GM12872 (cell line): ENCODE results near the gene LCTL.

ENCODE experiments used
- TF ChIP-seq, protein P1 (sequence below): IDR thresholded peaks from 3 replicates; pipeline ENCODE4 v1.5.1; 2011; ENCODE audit warnings: low read depth, mild to moderate bottlenecking, low read length, moderate library complexity; ENCODE audit not compliant: insufficient read depth

LCTL gene

DNA sequence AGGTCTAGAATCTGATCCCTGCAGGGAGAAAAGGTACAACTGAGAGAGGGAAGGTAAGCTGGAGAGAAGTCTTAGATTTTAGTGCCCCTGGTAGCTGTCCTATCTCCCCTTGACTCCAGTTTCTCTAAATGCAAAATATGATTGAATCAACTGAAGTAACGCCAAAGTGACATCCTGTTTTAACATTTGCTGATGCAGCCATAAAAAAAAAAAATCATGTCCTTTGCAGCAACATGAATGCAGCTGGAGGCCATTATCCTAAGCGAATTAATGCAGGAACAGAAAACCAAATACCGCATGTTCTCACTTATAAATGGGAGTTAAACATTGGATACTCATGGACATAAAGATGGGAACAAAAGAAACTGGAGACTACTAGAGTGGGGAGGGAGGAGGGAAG, 42.4 kb upstream of the LCTL start:
- TF ChIP-seq, protein P1, sequence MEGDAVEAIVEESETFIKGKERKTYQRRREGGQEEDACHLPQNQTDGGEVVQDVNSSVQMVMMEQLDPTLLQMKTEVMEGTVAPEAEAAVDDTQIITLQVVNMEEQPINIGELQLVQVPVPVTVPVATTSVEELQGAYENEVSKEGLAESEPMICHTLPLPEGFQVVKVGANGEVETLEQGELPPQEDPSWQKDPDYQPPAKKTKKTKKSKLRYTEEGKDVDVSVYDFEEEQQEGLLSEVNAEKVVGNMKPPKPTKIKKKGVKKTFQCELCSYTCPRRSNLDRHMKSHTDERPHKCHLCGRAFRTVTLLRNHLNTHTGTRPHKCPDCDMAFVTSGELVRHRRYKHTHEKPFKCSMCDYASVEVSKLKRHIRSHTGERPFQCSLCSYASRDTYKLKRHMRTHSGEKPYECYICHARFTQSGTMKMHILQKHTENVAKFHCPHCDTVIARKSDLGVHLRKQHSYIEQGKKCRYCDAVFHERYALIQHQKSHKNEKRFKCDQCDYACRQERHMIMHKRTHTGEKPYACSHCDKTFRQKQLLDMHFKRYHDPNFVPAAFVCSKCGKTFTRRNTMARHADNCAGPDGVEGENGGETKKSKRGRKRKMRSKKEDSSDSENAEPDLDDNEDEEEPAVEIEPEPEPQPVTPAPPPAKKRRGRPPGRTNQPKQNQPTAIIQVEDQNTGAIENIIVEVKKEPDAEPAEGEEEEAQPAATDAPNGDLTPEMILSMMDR: no peak

GRCh38 chr15:66603301-66604179, 37.7 kb upstream of the LCTL start:
- TF ChIP-seq, protein P1: peak; percentile 91

DNA sequence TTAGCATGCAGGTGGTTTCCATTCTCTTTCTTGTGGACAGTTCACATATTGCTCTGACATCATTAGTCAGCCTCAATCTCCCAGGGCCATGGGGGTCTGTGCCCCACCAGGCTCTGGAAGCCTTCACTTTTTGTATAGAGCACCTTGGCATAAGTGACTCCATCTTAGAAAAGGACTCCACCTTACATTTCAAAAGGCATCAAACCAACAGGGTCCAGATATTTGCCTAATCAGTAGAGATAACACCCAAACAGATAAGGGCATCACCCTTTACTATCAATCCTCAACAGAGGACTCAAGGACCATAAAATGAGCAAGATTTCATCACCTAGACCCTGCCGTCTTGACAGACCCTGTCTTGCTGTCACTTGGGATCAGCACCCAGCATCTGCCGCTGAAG, 35.7 kb upstream of the LCTL start:
- TF ChIP-seq, protein P1: no peak

DNA sequence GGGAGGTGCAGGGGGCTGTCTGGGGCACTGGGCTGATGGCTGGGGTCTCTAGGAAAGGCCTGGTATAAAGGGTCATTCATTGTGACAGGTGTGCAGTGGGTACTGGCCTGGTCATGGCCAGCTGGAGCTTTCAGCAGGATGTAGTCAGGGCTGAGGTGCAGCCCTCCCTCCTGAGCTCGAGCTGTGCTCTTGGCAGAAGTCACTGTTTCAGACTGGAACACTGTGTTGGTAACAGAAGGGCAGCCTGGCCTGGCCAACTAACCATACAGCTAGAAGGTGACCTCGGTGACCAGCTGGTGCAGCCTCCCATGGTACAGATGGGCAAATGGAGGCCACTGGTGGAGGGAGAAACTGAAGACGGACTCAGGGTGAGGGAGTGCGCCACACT, 34.4 kb upstream of the LCTL start:
- TF ChIP-seq, protein P1: no peak

GRCh38 chr15:66599536-66600239, 33.9 kb upstream of the LCTL start:
- TF ChIP-seq, protein P1: no peak

DNA sequence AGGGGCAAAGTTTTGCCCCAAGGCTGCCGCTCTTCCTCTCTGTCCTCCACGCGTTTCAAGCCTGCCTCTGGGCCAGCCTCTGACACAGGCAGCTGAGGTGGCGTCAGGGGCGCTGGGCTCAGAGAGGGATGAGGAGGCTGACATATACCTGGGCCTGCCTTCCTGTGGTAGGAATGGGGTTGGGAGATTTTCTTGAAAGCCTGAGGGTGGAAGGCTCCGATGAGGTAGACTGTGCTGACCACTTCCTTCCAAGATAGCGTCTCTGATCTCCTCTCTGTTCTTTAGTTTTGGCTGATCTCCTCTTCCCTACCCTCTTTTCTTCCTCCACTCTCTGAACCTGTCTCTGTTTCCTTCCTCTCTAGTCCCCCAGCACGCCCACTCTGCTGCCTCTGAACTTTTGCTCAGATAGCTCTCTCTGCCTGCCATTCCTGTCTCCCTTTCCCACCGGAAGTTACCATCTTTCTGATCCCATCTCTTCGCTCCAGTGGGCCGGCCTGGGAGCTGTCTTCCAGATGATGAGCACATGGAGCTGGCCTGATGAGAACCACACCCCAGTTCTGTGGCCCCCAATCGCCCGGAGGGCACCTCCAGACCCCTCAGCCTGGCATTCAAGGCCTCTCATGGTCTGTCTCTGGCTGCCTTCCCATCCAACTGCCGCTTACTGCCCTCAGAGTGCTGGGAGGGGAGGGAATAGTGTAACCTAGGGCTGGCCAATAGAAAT, 32.5 kb upstream of the LCTL start:
- TF ChIP-seq, protein P1: no peak

GRCh38 chr15:66595931-66596545, 30.2 kb upstream of the LCTL start:
- TF ChIP-seq, protein P1: no peak
